GM19468 (cell line): ENCODE data around the gene PACRG.

Experiments
- ATAC-seq: cut with Tn5 transposase; IDR thresholded peaks from one replicate; pipeline ENCODE4 v1.9.1; 2021; ENCODE audit warnings: mild to moderate bottlenecking, moderate library complexity, moderate number of reproducible peaks; ENCODE audit not compliant: unreplicated experiment; ENCODE audit errors: extremely low read depth

PACRG gene

GRCh38 chr6:162770955-162771354 lies 43.2 kb downstream of the PACRG start:
- no peak for ATAC-seq

- no peak for ATAC-seq
Observed at GRCh38 chr6:162772466-162772865, 44.7 kb downstream of the PACRG start.

- no peak for ATAC-seq
Observed at GRCh38 chr6:162773996-162774395, 46.2 kb downstream of the PACRG start.

- no peak for ATAC-seq
Observed at GRCh38 chr6:162777091-162777490, 49.3 kb downstream of the PACRG start.

GRCh38 chr6:162778603-162779002 lies 50.8 kb downstream of the PACRG start:
- no peak for ATAC-seq

GRCh38 chr6:162785632-162786242 lies 58.0 kb downstream of the PACRG start:
- ATAC-seq: no peak

- ATAC-seq: no peak
Observed at GRCh38 chr6:162798546-162799266, 70.9 kb downstream of the PACRG start.

- ATAC-seq: no peak
Observed at GRCh38 chr6:162814426-162814973, 86.7 kb downstream of the PACRG start.

GRCh38 chr6:162817196-162817595 lies 89.4 kb downstream of the PACRG start:
- no peak for ATAC-seq

GRCh38 chr6:162819284-162819683 lies 91.5 kb downstream of the PACRG start:
- no peak for ATAC-seq

GRCh38 chr6:162821102-162821501 lies 93.3 kb downstream of the PACRG start:
- ATAC-seq: no peak

GRCh38 chr6:162825597-162825996 lies 97.8 kb downstream of the PACRG start:
- ATAC-seq: no peak

- ATAC-seq: no peak
Observed at GRCh38 chr6:162829013-162829742, 101.4 kb downstream of the PACRG start.

- ATAC-seq: no peak
Observed at GRCh38 chr6:162833776-162834175, 106.0 kb downstream of the PACRG start.

- no peak for ATAC-seq
Observed at GRCh38 chr6:162845972-162846371, 118.2 kb downstream of the PACRG start.

- ATAC-seq: no peak
Observed at GRCh38 chr6:162846723-162847122, 118.9 kb downstream of the PACRG start.

GRCh38 chr6:162849269-162849668 lies 121.5 kb downstream of the PACRG start:
- no peak for ATAC-seq

GRCh38 chr6:162852192-162852591 lies 124.4 kb downstream of the PACRG start:
- no peak for ATAC-seq

GRCh38 chr6:162852840-162853577 lies 125.2 kb downstream of the PACRG start:
- no peak for ATAC-seq

- ATAC-seq: no peak
Observed at GRCh38 chr6:162854228-162854627, 126.5 kb downstream of the PACRG start.
